ENCODE data around the gene FRAS1.
A peak's percentile ranks its signal among the peaks of the same experiment; 100 is the strongest.

FRAS1 gene

DNA sequence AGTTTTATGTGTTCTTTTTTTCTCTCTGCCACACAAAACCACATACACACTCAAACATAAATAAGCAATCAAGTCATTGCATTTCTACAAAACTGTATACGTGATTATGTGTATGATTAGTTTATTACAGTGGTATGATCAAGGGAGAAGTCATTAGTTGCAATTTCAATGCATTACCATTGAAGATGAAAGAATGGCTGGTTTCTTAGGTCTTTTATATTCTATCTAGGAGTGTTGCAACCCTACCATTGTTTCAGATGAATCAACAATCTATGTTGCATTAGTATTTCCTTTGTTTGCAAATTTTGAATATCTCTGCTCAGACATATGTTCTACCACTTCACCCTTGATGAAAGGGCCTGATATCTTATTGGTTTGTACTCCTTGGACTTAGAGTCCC, 501.3 kb downstream of the FRAS1 start:
- no peak for DNase-seq

DNA sequence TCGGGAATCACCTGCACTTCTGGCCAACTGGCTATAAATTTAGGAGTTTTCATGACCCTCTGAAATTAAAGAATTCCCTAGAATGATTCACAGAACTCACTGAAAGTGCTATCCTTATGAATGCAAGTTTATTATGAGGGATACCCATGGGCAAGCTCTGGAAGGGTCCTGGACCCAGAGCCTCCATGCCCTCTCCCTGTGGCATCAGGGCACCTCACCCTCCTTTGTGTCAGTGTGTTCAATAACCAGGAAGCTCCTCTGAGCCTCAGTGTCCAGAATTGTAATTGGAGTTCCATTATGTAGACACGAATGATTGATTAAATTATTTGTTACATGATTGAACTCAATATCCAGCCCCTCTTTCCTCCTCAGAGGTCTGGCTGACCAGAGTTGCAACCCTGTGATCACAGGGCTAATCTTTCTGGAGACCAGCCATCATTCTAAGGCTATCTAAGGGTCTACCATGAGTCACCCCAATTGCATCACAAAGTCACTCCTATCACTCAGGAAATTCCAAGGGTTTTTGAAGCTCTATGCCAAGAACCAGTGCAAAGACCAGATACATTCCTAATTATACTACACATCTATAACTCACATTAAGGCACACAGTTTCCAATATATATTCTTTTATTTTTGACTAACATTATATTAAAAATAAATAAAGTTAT, 503.3 kb downstream of the FRAS1 start:
- no peak for DNase-seq

DNA sequence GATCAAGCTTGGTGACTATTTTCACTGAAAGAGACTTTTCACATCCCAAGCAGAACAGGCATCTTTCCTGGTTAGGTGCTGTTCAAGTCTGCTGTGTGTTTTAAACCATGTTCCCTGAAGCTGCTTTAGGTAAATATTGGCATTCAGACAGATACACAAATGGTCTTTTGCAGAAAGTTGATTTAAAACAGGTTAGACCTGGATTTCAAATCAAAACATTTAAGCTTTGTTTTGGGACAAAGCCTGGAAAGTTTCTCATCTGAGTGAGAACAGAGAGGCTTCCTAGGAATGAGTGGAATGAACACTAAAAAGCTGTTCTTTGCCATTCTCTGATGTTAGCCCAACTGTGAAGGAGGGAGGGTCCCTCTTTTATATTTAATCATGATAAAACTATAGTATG, 504.6 kb downstream of the FRAS1 start:
- DNase-seq, result no peak

DNA sequence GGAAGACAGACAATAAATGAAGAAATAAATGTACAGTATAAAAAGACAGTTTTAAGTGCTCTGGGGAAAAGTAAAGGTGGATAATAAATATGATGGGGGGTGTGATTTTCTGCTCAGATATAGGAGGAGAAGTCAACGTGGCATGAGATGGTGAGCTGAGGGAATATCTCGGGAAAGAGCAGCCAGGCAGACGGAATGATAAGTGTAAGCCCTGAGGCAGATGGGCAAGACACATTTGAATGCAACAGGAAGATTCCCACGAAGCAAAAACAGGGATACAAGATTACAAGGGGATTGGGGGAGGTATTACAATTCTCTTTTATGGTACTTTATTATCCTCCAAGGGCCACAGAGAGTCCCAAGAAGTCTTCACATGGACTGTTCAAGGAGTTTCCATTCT, 505.6 kb downstream of the FRAS1 start:
- DNase-seq, result no peak

DNA sequence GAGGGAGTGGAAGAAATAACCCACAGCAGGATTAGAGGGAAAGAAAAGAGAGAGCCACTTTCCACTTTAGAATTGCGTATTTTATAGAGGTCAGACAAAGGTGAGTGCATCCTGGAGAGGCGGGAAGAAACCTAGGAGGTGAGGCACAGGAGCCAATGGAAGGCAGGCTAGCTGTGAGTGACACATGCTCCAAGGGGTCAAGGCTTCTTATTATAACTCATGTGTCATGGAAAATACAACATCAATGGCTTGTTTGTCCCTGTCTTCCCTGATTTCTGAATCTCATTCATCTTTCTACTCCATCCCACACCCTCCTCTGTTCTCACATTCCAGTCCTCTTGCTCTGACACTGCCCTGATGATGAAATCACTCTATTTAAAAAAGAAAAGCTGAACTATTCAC, 508.8 kb downstream of the FRAS1 start:
- no peak for DNase-seq

DNA sequence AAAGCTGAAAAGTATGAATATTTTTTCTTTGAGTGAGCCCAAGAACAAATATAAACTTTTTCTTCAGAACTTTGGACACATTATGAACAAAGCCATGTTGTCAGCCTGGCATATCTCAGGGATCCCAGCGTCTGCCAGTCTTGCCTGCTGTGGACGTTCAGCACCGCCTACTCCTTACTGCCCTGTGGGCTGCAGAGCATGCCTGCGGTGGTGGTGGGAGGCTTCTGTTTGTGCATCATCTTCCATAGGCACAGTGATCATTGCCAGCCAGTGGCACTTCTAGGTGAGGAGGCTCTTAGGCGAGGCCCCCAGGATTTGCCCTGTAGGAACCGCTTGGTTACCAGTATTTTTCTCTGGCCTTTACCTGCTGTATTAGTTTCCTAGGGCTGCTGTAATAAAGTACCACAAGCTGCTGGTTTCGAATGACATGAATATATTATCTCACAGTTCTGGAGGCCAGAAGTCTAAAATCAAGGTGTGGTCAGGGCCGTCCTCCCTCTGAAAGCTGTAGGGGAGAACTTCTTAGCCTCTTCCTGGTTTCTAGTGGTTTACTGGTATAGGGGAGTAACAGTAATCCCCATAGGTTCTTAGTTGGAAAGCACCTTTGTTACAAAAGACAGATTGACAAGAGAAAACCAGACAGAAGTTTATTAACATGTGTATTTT, 509.8 kb downstream of the FRAS1 start:
- DNase-seq, result no peak

DNA sequence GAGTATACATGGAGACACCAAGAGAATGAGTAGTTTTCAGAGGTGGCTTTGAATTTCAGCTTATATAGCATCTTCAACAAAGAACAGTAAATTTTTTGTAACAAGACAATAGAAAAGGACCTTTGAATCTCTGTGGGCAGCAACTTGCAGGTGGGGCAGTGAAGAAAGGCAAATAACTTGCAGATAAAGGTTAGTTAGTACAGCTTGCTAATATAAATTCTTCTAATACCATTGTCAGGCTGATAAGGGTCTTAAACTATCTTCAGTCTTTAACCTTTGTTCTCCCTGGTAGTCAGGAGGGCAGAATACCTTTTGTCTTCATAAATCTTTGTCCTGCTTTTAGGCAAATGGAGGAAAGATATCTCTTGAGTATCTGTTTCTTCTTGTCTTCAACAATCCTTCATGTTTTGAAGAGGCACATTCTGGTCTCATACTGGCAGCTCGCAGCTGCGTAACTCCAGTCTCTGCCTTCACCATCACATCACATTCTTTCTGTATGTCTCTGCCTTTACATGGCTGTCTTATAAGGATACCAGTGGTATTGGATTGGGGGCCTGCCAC, 510.5 kb downstream of the FRAS1 start:
- no peak for DNase-seq

DNA sequence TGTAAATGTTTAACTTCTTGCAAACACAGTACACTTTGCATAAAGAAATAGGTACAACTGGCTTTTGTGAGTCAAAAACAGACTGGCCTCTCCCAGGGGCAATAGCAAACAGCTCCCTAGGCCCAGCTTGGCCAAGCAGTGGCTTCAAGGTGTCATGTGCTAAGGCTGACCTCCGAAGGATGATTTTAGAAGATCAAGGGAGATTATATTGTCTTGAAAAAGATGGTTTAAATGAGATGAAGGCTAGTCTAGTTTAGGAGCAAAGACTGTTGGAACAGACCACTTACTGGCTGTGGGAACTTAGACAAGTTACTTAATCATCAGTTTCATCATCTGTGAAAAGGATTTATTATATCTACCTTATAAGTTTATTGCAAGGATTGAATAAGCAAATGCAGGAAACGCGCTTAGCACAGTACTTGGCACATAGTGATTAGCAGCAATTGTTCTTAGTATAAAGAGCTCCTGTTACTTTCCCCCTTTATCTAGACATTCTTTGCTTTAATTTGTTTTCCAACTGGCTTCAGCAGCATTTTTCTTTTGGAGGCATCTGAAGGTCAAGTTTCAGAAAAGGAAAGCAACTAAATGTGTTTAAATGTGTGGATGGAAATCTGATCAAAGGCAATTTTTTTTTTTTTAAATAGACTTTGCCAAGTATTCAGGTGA, 511.6 kb downstream of the FRAS1 start:
- no peak for DNase-seq

DNA sequence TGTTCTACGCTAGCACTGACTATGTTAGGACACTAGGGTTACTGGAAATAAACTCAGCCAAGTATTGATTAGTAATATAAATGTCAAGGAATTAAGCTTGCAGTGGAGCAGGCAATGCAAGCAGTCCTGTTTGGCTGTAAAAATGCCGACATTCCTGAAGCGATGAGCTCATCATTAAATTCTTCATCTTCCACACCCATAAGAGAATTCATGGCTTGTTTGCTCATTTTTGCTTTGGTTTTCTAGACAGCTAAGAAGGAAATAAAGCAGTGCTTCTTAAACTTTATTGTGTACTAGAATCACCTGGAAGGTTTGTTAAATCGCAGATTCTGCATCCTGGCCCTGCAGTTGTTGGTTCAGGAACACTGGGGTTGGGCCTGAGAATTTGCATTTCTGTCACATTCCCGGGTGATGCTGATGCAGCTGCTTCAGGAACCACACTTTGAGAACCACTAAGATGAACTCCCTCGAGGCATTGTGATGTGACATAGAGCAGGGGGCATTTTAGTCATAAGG, 512.2 kb downstream of the FRAS1 start:
- no peak for DNase-seq

DNA sequence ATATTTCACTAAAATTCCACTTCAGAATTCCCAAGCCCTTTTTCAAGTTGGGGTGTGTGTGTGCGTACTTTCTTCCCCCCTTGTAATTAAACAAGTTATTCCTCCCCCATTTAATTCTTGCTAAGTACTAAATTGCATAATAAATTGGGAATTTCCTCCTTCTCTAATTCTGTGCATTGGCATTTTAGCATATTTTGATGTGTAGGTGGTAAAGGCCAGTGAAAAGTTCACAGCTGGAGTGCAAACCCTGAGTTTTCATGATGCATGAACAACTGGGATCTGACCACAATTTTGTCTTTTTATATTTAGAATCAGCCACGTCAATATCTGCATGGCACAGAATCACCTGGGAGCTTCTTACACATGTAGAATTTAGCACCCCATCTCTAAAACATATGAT, 513.0 kb downstream of the FRAS1 start:
- DNase-seq, result no peak

DNA sequence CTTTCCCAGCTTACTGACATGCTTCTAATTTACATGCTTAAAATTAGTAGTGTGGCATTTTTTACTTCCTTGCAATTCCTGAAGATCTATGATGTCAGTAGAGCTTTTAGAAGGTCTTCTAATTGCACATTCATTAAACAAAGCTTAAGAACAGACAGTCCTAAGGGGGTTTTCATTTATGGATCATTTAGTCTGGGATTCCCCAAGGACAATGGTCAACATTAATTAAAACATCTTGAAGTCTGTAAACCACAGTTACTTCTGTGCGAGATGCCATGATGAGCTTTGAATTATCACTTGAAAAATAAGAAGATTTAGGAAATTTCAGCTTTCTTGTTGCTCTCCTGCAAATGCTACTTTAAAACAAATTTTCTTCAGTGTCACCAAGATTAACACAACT, 514.7 kb downstream of the FRAS1 start:
- no peak for DNase-seq

DNA sequence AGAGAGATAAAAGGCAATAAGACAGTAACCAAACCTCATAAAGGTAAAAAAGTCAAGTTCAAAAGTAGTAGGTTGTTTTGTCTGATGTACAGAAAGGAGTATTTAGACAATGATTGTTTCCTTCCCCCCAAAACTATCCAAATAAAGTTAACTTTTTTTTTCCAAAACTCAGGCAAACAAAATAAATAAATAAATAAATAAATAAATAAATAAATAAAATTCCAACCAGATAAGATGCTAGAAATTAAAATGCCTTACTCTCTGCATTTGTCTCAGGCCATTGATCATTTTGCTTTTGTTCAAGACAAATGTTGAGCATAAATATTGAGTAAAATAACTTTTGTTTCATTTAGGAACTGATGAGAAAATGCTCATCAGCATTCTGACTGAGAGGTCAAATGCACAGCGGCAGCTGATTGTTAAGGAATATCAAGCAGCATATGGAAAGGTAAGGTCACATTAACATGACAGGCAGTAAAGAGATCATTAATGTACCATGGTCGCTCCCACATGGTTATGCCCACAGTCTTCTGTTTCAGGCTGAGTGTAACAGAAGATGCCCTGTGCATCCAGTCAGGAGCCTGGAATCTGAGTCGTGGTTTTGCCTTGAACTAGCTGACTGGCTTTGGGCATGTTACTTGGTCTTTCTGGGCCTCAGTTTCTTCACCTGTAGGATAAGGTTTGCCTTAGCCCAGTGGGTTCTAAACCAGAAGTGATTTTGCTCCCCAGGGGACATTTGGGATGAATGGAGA, 521.7 kb downstream of the FRAS1 start:
- no peak for DNase-seq

DNA sequence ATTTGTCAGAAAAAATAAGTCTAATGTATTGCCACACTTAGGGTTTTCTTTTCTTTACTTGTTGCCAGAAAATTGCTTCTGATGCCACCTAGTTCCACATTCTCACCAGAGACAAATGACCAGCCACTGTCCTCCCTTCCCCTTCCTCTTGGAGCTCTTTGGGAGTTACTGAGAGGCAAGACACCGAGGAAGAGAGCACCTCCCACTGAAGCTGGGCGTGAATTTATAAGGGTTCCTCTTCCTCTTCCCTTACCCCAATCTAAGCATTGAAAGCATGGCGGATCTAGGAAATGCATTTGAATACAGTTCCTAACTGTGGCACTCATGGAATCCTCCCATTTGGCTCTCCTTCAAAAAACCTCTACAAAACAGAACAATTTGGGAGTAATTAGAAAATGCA, 524.5 kb downstream of the FRAS1 start:
- DNase-seq, result no peak

DNA sequence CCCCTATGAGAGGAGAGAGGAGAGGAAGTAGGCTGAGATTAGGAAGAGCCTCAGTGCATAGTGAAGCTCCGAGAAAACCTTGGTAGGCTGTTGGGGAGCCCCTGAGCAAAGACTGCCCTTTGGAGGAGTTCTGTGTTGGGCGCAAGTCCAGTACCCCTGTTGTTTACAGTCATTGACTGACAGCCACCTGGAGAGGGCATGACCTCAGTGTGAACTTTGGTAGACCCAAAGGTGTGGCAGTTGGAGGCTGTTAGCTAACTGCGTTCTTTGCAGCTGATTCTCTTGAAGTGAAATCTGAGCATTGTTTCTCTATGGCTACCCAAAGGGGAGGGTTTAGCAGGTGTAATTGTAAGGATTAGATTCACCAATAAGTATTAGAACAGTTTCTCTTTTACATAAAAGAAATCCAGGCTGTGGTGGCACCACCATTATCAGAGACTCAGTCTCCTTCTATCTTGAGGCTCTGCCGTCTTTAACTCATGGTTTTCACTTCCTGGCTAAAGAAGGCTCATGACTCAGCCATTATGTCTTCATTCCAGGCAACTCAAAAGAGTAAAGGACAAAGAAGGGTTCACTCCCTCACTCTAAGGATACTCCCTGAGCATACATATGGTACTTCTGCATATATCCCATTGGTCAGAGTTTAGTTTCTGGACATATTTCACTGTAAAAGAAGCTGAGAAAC, 527.9 kb downstream of the FRAS1 start:
- DNase-seq, result no peak

DNA sequence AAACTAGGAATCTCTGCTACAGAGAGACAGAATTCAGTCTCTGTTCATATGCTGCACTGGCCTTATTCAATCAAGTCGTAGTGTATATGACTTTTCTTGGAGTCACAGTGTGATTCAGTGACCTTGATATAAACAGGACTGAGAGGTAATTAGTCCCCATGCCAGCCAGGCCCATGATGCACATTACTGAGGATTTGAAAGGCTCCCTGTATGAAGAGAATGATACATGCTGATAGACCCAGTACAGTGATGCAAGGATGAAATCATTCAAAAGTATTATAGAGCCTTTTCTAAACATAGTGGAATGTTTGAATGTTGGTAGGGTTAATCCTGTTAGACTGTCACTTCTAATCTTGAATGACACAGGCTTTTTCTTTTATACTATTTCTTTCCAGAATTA, 528.5 kb downstream of the FRAS1 start:
- DNase-seq, result no peak

DNA sequence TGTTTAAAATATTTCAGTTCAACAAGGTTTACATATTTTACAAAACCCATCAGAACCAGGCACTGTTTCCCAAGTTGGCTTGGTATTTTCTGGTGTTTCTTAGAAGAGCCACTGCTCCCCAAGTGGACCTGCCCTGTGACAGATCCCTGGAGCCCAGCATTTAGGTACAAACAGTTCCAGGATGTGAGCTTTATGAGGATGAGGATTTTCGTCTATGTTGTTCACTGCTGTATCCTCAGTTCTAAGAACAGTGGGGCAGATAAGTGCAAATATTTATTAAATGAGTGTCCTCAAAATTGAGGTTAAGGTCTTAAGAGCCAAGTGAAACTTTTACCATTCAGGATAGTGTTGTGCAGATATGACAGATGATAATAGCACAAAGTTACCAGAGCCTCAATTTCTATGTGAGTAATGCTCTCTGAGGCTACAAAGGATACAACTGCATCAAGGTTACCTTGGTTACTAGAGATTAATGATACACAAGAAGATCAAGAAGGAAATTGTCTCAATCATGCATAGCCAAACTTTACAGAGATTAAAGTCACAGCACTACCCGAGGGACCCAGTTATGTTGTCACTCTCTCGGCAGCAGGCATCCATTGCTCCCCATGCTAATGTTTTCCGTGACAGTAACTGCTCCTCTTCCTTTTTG, 531.9 kb downstream of the FRAS1 start:
- DNase-seq, result no peak

DNA sequence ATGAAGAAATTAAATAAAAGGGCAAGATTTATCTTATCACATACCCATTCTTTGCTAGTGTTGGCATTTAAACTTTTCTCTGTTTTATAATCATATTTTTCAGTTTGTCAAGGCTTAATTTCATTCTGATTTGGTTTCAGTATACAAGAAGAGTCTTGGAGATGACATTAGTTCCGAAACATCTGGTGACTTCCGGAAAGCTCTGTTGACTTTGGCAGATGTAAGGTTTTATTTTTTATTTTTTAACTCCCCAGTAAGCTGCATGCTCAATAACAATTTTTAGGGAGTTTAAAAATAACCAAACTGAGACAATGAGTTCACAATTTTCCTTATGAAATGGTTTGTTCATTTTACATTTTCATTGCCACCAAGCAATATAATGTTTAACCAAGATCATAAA, 534.3 kb downstream of the FRAS1 start:
- DNase-seq, result no peak

DNA sequence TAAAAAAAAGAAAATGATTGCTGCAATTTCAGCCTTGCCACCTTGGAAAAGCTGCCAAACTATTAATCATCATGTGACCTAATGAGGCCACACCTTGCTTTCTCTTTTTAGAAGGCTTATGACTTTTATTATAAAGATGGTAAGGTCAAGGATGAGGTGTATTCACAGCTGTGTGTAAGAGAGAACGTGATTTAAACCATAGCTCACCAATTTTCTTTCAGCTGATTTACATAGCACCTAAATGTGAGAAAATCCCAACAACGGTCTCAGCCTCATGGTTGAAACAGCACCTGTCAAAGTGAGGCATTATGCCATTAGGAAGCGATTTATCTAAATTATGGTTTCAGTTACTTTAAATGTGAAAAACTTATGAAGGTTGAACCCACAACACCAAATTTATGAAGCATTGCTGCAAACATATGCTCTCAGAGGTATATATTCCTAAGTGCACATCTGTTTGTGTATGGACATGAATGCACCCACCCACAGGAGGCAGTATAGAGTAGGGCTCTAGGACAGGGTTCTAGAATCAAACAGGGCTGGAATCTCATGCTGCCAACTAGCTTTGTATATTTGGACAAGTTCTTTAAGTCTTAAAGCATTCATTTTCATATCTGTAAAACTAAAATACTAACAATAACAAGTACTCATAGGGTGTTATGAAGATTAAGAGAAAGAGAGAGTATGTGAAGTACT, 535.1 kb downstream of the FRAS1 start:
- peak; percentile 6 for DNase-seq

Measured in NCI-H146 (cell line).